Measurements from ENCODE around the gene SELENBP1.

The SELENBP1 gene

GRCh38 chr1:151346082-151346768, 26.3 kb downstream of the SELENBP1 start:
- TF ChIP-seq TAF1 (IDR thresholded peaks at IDR 0.05; ENCODE audit: low read depth) (no peak), FOXM1 (IDR thresholded peaks at IDR 0.05; ENCODE audit: borderline replicate concordance, low read depth) (no peak), TEAD4 (IDR thresholded peaks at IDR 0.05) (no peak), EP300 (IDR thresholded peaks at IDR 0.05; ENCODE audit: borderline replicate concordance) (no peak), CEBPB (IDR thresholded peaks at IDR 0.05) (no peak), MAX (IDR thresholded peaks at IDR 0.05) (no peak), ZBTB7A (IDR thresholded peaks at IDR 0.05; ENCODE audit: low read depth) (no peak), CREB1 (IDR thresholded peaks at IDR 0.05; ENCODE audit: low read depth) (no peak), YY1 (IDR thresholded peaks at IDR 0.05; ENCODE audit: low read depth) (no peak), NFIC (IDR thresholded peaks at IDR 0.05) (no peak), RAD21 (IDR thresholded peaks at IDR 0.05; ENCODE audit: low read depth) (no peak), USF1 (IDR thresholded peaks at IDR 0.05) (no peak), EGR1 (IDR thresholded peaks at IDR 0.05) (no peak), REST (IDR thresholded peaks at IDR 0.05; ENCODE audit: low read depth) (no peak), TCF12 (IDR thresholded peaks at IDR 0.05; ENCODE audit: low read depth) (no peak)

GRCh38 chr1:151344291-151344690, 28.2 kb downstream of the SELENBP1 start:
- TF ChIP-seq MAX (IDR thresholded peaks at IDR 0.05) = no peak
- TF ChIP-seq TCF12 (IDR thresholded peaks at IDR 0.05; ENCODE audit: low read depth) = no peak
- TF ChIP-seq RAD21 (IDR thresholded peaks at IDR 0.05; ENCODE audit: low read depth) = no peak
- no peak for TF ChIP-seq FOXM1 (IDR thresholded peaks at IDR 0.05; ENCODE audit: borderline replicate concordance, low read depth)
- no peak for TF ChIP-seq USF1 (IDR thresholded peaks at IDR 0.05)
- TF ChIP-seq CREB1 (IDR thresholded peaks at IDR 0.05; ENCODE audit: low read depth) = no peak
- TF ChIP-seq CEBPB (IDR thresholded peaks at IDR 0.05) = no peak
- no peak for TF ChIP-seq ZBTB7A (IDR thresholded peaks at IDR 0.05; ENCODE audit: low read depth)

- TF ChIP-seq USF1 (IDR thresholded peaks at IDR 0.05) (no peak), ZBTB7A (IDR thresholded peaks at IDR 0.05; ENCODE audit: low read depth) (no peak), NFIC (IDR thresholded peaks at IDR 0.05) (no peak), TAF1 (IDR thresholded peaks at IDR 0.05; ENCODE audit: low read depth) (no peak), MAX (IDR thresholded peaks at IDR 0.05) (no peak), TCF12 (IDR thresholded peaks at IDR 0.05; ENCODE audit: low read depth) (no peak), FOXM1 (IDR thresholded peaks at IDR 0.05; ENCODE audit: borderline replicate concordance, low read depth) (no peak), EGR1 (IDR thresholded peaks at IDR 0.05) (no peak), EP300 (IDR thresholded peaks at IDR 0.05; ENCODE audit: borderline replicate concordance) (no peak), RAD21 (IDR thresholded peaks at IDR 0.05; ENCODE audit: low read depth) (no peak), CREB1 (IDR thresholded peaks at IDR 0.05; ENCODE audit: low read depth) (no peak), YY1 (IDR thresholded peaks at IDR 0.05; ENCODE audit: low read depth) (no peak), REST (IDR thresholded peaks at IDR 0.05; ENCODE audit: low read depth) (no peak), CEBPB (IDR thresholded peaks at IDR 0.05) (no peak), TEAD4 (IDR thresholded peaks at IDR 0.05) (no peak)
These were observed 28.9 kb downstream of the SELENBP1 start for GRCh38 chr1:151343587-151343986.

- no peak for TF ChIP-seq YY1 (IDR thresholded peaks at IDR 0.05; ENCODE audit: low read depth)
- TF ChIP-seq CREB1 (IDR thresholded peaks at IDR 0.05; ENCODE audit: low read depth) = no peak
- no peak for TF ChIP-seq USF1 (IDR thresholded peaks at IDR 0.05)
- no peak for TF ChIP-seq TEAD4 (IDR thresholded peaks at IDR 0.05)
- no peak for TF ChIP-seq MAX (IDR thresholded peaks at IDR 0.05)
- no peak for TF ChIP-seq REST (IDR thresholded peaks at IDR 0.05; ENCODE audit: low read depth)
- TF ChIP-seq ZBTB7A (IDR thresholded peaks at IDR 0.05; ENCODE audit: low read depth) = no peak
- TF ChIP-seq TAF1 (IDR thresholded peaks at IDR 0.05; ENCODE audit: low read depth) = no peak
- no peak for TF ChIP-seq RAD21 (IDR thresholded peaks at IDR 0.05; ENCODE audit: low read depth)
- TF ChIP-seq FOXM1 (IDR thresholded peaks at IDR 0.05; ENCODE audit: borderline replicate concordance, low read depth) = no peak
These were observed 29.9 kb downstream of the SELENBP1 start for GRCh38 chr1:151342569-151342968.
